PC-9 (cell line): ENCODE results near the gene CARS2. TPM values are rescaled to one million over a fixed set of nuclear protein-coding genes. Genes with fewer than 3 reads are reported as not detected.

ENCODE experiments used
- BruUV-seq: library from RNA; stranded (reverse); fragments of 400-500 nt; replicated peaks from 2 replicates; lab custom pipeline; 2021; lab: Mats Ljungman, UMichigan
- CTCF ChIA-PET: fragments of 300-600 bp; sonication (Branson Sonifier 250); formaldehyde crosslinking; loops from one replicate; lab custom pipeline; 2022; ENCODE audit warnings: antibody characterized with exemption; lab: Charles Lee
- POLR2A ChIA-PET: fragments of 300-600 bp; sonication (Branson Sonifier 250); formaldehyde crosslinking; loops from one replicate; lab custom pipeline; 2022; ENCODE audit warnings: antibody characterized with exemption; ENCODE audit not compliant: unreplicated experiment; lab: Charles Lee
- DNase-seq, 2 experiments: peaks; one replicate each; pipeline versions ENCODE4 v3.0.0 to v3.0.0-alpha.2; 2015 to 2022; ENCODE audit warnings: mixed read lengths in 1 of 2
- H2AFZ ChIP-seq: fragments of 200-600 bp; sonication (generic); 2 replicates; pipeline ENCODE4 v1.8.1; 2017; ENCODE audit warnings: antibody characterized with exemption
- H3F3A ChIP-seq: fragments of 200-600 bp; sonication (generic); 2 replicates; pipeline ENCODE4 v1.8.1; 2017; ENCODE audit warnings: antibody characterized with exemption, mild to moderate bottlenecking, low read depth; ENCODE audit not compliant: insufficient read depth
- H3K27ac ChIP-seq: fragments of 200-600 bp; sonication (generic); 2 replicates; pipeline ENCODE4 v1.6.1; 2016; ENCODE audit warnings: mixed run types
- H3K27me3 ChIP-seq: fragments of 200-600 bp; sonication (generic); 2 replicates; pipeline ENCODE4 v1.6.1; 2016; ENCODE audit warnings: low read depth, mixed run types; ENCODE audit not compliant: insufficient read depth
- H3K36me3 ChIP-seq: fragments of 200-600 bp; sonication (generic); 2 replicates; pipeline ENCODE4 v1.6.1; 2016; ENCODE audit warnings: low read depth, mixed run types
- H3K4me1 ChIP-seq: fragments of 200-600 bp; sonication (generic); replicated peaks from 2 replicates; pipeline ENCODE4 v1.6.1; 2016; ENCODE audit warnings: mixed run types; ENCODE audit not compliant: insufficient read depth
- H3K4me2 ChIP-seq: fragments of 200-600 bp; sonication (generic); 2 replicates; pipeline ENCODE4 v1.6.1; 2017; ENCODE audit warnings: mixed run types
- H3K4me3 ChIP-seq: fragments of 200-600 bp; sonication (generic); 2 replicates; pipeline ENCODE4 v1.6.1; 2016; ENCODE audit warnings: mixed run types
- H3K79me2 ChIP-seq: fragments of 200-600 bp; sonication (generic); 2 replicates; pipeline ENCODE4 v1.6.1; 2017; ENCODE audit warnings: low read depth, mixed run types
- H3K9me2 ChIP-seq: fragments of 200-600 bp; sonication (generic); 2 replicates; pipeline ENCODE4 v1.8.1; 2017; ENCODE audit warnings: mild to moderate bottlenecking; ENCODE audit not compliant: insufficient read depth
- H3K9me3 ChIP-seq: fragments of 200-600 bp; sonication (generic); 2 replicates; pipeline ENCODE4 v1.8.1; 2016; ENCODE audit warnings: low read depth; ENCODE audit not compliant: insufficient read depth
- H4K20me1 ChIP-seq: fragments of 200-600 bp; sonication (generic); 2 replicates; pipeline ENCODE4 v1.8.1; 2017; ENCODE audit not compliant: insufficient read depth
- EZH2 ChIP-seq: fragments of 200-600 bp; sonication (generic); IDR thresholded peaks from 2 replicates; pipeline ENCODE4 v1.8.0; 2017; ENCODE audit warnings: antibody characterized with exemption, low read depth
- intact Hi-C: fragments of 100-400 bp; cut with micrococcal nuclease; formaldehyde crosslinking; loops from one replicate; pipeline ENCODE4 v1.10.0; 2022; ENCODE audit not compliant: unreplicated experiment
- total RNA-seq: library from RNA; stranded (reverse); gene quantifications from 2 replicates; pipeline ENCODE4 v1.2.3, GENCODE V29; 2021
- TF ChIP-seq, protein P1 (sequence below): fragments of 200-600 bp; sonication (generic); conservative IDR thresholded peaks from 2 replicates; pipeline ENCODE4 v1.6.1; 2017; ENCODE audit warnings: mixed run types, antibody characterized with exemption, mild to moderate bottlenecking, moderate library complexity

The CARS2 gene
- total RNA-seq, 1 experiment from 2014 or later, result 67.0 TPM

DNA sequence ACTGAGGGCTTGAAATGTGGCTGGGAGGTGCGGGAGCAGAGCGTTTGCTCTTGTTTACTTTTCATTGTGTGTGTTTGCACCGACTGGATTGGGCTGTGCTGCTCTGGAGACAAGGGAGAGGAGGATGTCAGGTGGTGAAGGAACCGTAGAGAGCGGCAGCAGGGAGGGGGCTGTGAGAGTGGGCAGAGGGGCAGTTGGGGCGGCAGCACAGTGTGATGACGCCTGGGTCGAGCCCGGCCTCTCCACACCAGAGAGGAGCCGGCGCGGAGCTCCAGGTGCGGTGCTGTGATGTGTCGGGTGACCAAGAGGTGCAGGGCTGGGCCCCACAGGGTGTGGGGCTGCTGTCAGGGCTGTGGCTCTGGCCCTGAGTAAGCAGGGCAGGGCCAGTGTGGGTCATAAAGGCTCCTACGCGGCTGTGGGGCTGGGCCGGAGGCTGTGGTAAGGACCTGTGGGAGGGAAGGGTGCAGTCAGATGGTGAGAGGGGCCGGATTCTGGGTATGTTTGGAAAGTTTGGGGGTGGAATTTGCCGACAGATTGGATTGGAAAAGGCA lies 80.1 kb downstream of the CARS2 start:
- H3K4me2 ChIP-seq, result no peak overlapping the region
- peaks cover 85% of the 10 kb centered on the region for H4K20me1 ChIP-seq
- no peak for TF ChIP-seq EZH2
- TF ChIP-seq, protein P1, sequence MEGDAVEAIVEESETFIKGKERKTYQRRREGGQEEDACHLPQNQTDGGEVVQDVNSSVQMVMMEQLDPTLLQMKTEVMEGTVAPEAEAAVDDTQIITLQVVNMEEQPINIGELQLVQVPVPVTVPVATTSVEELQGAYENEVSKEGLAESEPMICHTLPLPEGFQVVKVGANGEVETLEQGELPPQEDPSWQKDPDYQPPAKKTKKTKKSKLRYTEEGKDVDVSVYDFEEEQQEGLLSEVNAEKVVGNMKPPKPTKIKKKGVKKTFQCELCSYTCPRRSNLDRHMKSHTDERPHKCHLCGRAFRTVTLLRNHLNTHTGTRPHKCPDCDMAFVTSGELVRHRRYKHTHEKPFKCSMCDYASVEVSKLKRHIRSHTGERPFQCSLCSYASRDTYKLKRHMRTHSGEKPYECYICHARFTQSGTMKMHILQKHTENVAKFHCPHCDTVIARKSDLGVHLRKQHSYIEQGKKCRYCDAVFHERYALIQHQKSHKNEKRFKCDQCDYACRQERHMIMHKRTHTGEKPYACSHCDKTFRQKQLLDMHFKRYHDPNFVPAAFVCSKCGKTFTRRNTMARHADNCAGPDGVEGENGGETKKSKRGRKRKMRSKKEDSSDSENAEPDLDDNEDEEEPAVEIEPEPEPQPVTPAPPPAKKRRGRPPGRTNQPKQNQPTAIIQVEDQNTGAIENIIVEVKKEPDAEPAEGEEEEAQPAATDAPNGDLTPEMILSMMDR, result no peak
- peaks cover 96% of the 10 kb centered on the region for H3K79me2 ChIP-seq
- CTCF ChIA-PET, result no interaction called here
- no peaks in the 10 kb centered on the region for H3K4me1 ChIP-seq
- no peaks in the 10 kb centered on the region for H3K27me3 ChIP-seq
- intact Hi-C loops, result no loop called here
- peaks cover 10% of the 10 kb centered on the region; the same call in 1 of the 2 replicates for H3K36me3 ChIP-seq
- H3K4me3 ChIP-seq, result no peak overlapping the region
- no peaks in the 10 kb centered on the region for H3F3A ChIP-seq
- DNase-seq, result no peak
- H3K9me3 ChIP-seq, result no peaks in the 10 kb centered on the region
- POLR2A ChIA-PET, result no interaction called here
- no peak overlapping the region for H2AFZ ChIP-seq
- BruUV-seq, result no TSS peak
- H3K9me2 ChIP-seq, result no peaks in the 10 kb centered on the region
- H3K27ac ChIP-seq, result no peak overlapping the region

DNA sequence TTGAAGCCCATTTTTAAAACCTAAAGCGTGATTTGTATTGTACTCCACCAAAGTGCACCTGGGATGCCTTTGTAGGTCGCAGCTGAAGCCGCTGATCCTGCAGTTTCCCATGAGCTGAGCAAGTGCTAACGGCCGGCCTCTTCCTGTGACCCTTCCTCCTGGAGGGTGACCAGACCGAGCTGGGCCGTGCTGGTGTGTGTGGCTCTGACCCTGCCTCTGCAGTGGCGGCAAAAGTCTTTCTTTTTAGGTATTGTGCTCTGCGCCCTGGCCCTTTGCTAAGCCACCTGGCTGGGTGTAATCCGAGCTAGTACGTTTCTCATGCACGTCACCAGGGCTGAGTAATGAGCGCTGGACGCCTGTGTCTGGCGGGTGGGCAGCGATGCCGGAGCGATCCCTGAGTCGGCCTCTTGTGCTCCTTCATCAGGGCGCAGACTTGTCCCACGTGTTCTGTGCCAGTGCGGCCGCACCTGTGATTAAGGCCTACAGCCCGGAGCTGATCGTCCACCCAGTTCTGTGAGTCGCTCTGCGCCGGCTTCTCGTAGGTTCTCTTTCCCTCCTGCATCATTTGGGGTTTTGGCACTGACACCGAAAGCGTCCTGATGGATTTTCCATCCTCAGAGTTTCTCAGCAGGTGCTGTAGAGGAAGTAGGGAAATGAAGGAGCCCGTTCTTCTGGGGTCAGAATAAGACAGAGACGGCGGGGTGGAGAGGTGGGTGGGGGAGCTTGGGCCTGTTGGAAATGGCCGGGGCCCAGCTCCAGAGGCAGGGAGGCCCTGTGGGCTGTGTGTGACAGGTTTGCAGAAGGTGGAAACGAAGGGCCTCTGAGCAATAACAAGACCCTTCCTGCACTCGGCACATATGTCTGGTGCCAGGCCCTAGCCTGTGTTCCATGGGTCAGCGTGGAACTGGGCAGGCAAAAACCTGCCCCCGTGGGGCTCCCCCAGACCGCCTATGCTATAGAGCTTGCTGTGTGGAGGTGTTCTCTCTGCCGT lies 80.9 kb downstream of the CARS2 start:
- H3K79me2 ChIP-seq, result peaks cover 96% of the 10 kb centered on the region
- intact Hi-C loops, result no loop called here
- no peak overlapping the region for H3K4me2 ChIP-seq
- no peak overlapping the region for H2AFZ ChIP-seq
- no peaks in the 10 kb centered on the region for H3K4me1 ChIP-seq
- peaks cover 87% of the 10 kb centered on the region for H4K20me1 ChIP-seq
- ChIA-PET CTCF (no interaction called here), POLR2A (no interaction called here)
- no peak overlapping the region for H3K4me3 ChIP-seq
- no TSS peak for BruUV-seq
- H3K27me3 ChIP-seq, result no peaks in the 10 kb centered on the region
- DNase-seq, result no peak
- H3K9me2 ChIP-seq, result no peaks in the 10 kb centered on the region
- H3F3A ChIP-seq, result no peaks in the 10 kb centered on the region
- no peaks in the 10 kb centered on the region for H3K9me3 ChIP-seq
- peaks cover 10% of the 10 kb centered on the region; the same call in 1 of the 2 replicates for H3K36me3 ChIP-seq
- H3K27ac ChIP-seq, result no peak overlapping the region
- TF ChIP-seq EZH2, result no peak
- TF ChIP-seq, protein P1, result no peak

DNA sequence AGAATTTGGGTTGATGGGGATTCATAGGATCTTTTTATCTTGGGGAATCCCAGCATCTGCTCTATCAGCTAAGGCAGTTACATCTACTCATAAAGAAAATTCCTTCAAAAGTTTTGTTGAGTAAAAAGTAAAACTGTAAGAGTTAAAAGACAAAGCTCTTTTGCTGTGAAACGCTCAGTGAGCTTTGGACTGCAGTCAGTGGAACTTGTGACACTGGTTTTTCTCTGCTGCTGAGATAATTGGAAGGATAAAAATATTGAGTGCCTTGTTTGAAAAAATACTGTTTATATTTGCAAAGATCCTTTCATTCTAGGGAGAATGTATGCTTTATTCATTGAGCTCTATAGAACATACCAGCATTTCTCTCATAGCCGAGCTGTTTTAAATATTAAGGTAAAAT lies 85.3 kb downstream of the CARS2 start:
- no peak overlapping the region for H3K4me2 ChIP-seq
- H3F3A ChIP-seq, result peaks cover 16% of the 10 kb centered on the region
- no peak for DNase-seq
- intact Hi-C loops, result no loop called here
- POLR2A ChIA-PET, result interaction anchor here (0.5 kb wide), 1 partner anchor 19 kb away, joined by 3 read pairs; no protein-coding TSS in a partner anchor
- no peak overlapping the region for H3K4me3 ChIP-seq
- peaks cover 88% of the 10 kb centered on the region for H4K20me1 ChIP-seq
- no peaks in the 10 kb centered on the region for H3K9me3 ChIP-seq
- no TSS peak for BruUV-seq
- H3K9me2 ChIP-seq, result no peaks in the 10 kb centered on the region
- CTCF ChIA-PET, result interaction anchor here (0.6 kb wide), 1 partner anchor 37 kb away, joined by 6 read pairs; no protein-coding TSS in a partner anchor
- H3K27ac ChIP-seq, result no peak overlapping the region
- TF ChIP-seq, protein P1, result no peak
- TF ChIP-seq EZH2, result no peak
- H3K27me3 ChIP-seq, result no peaks in the 10 kb centered on the region
- peaks cover 100% of the 10 kb centered on the region for H3K79me2 ChIP-seq
- H2AFZ ChIP-seq, result no peak overlapping the region
- peaks cover 16% of the 10 kb centered on the region for H3K4me1 ChIP-seq
- peaks cover 16% of the 10 kb centered on the region; the same call in 1 of the 2 replicates for H3K36me3 ChIP-seq
